CD4-positive, alpha-beta memory T cell (primary cell): ENCODE data around the gene ARFGEF2. TPM values are rescaled to one million over a fixed set of nuclear protein-coding genes. Genes with fewer than 3 reads are reported as not detected.
A peak's percentile ranks its signal among the peaks of the same experiment; 100 is the strongest.

Experiments used
- CTCF ChIA-PET: fragments of 350-600 bp; sonication (Branson Sonifier 250); formaldehyde crosslinking; loops from one replicate; lab custom pipeline; 2021; ENCODE audit warnings: inconsistent platforms; ENCODE audit not compliant: partially characterized antibody; lab: Charles Lee
- POLR2A ChIA-PET: fragments of 350-600 bp; sonication (Branson Sonifier 250); formaldehyde crosslinking; loops from one replicate; lab custom pipeline; 2021; ENCODE audit not compliant: partially characterized antibody; lab: Charles Lee
- DNase-seq, 5 donors: peaks; one replicate each; pipeline versions ENCODE4 v3.0.0 to v3.0.0-alpha.2; 2020 to 2022; ENCODE audit warnings: mixed read lengths in 1 of 5
- H3K27ac ChIP-seq: one replicate; pipeline ENCODE4 v1.7.0; 2013; ENCODE audit warnings: low read depth, low read length
- H3K27me3 ChIP-seq: 2 replicates; pipeline ENCODE4 v1.7.0; 2013; ENCODE audit warnings: mild to moderate bottlenecking, low read length, moderate library complexity; ENCODE audit not compliant: insufficient read depth
- H3K36me3 ChIP-seq: 2 replicates; pipeline ENCODE4 v1.7.0; 2013; ENCODE audit warnings: mild to moderate bottlenecking, low read length, moderate library complexity; ENCODE audit not compliant: insufficient read depth
- H3K4me1 ChIP-seq: 2 replicates; pipeline ENCODE4 v1.7.0; 2013; ENCODE audit warnings: mild to moderate bottlenecking, low read length, moderate library complexity; ENCODE audit not compliant: insufficient read depth
- H3K4me3 ChIP-seq, 2 donors: one replicate each; pipeline ENCODE4 v1.7.0; 2013; ENCODE audit warnings: low read length in 2 of 2, mild to moderate bottlenecking in 1 of 2
- H3K9me3 ChIP-seq, 2 donors: one replicate each; pipeline ENCODE4 v1.7.0; 2013; ENCODE audit warnings: low read length in 2 of 2, control low read depth in 1 of 2; ENCODE audit not compliant: control insufficient read depth in 1 of 2
- H3K27ac Mint-ChIP-seq, 7 donors: one replicate each; pipeline ENCODE4 v1.8.0; 2020 to 2021; ENCODE audit warnings: mixed read lengths in 7 of 7, mild to moderate bottlenecking in 6 of 7, inconsistent platforms in 3 of 7, moderate library complexity in 3 of 7
- H3K27me3 Mint-ChIP-seq, 2 donors: one replicate each; pipeline ENCODE4 v1.8.0; 2020 to 2021; ENCODE audit warnings: mixed read lengths in 2 of 2
- H3K36me3 Mint-ChIP-seq, 2 donors: one replicate each; pipeline ENCODE4 v1.8.0; 2020 to 2021; ENCODE audit warnings: mixed read lengths in 2 of 2, inconsistent platforms in 1 of 2, mild to moderate bottlenecking in 1 of 2
- H3K4me1 Mint-ChIP-seq, 4 donors: one replicate each; pipeline ENCODE4 v1.8.0; 2020 to 2021; ENCODE audit warnings: mixed read lengths in 4 of 4, mild to moderate bottlenecking in 1 of 4
- H3K4me3 Mint-ChIP-seq, 8 donors: one replicate each; pipeline ENCODE4 v1.8.0; 2020 to 2021; ENCODE audit warnings: mixed read lengths in 8 of 8, mild to moderate bottlenecking in 7 of 8, moderate library complexity in 6 of 8, inconsistent platforms in 3 of 8
- H3K9me3 Mint-ChIP-seq, 8 donors: one replicate each; pipeline ENCODE4 v1.8.0; 2020 to 2021; ENCODE audit warnings: mixed read lengths in 8 of 8, mild to moderate bottlenecking in 5 of 8, inconsistent platforms in 3 of 8, moderate library complexity in 1 of 8
- intact Hi-C: fragments of 100-400 bp; cut with micrococcal nuclease; formaldehyde crosslinking; loops from one replicate; pipeline ENCODE4 v1.15.1; 2023
- polyA plus RNA-seq, 2 donors: library from polyadenylated mRNA; unstranded; fragments of 300-500 nt; fragmentation: Illumina TruSeq; gene quantifications; one replicate each; pipeline ENCODE4 v1.2.3, GENCODE V29; 2021
- total RNA-seq, 2 experiments: library from RNA; stranded (reverse); gene quantifications; one replicate each; pipeline ENCODE4 v1.2.3, GENCODE V29; 2021

ARFGEF2 gene
- total and polyA plus RNA-seq, 4 experiments from 2014 or later = 4.7 to 28.1 (median 18.4) TPM

- no peaks in the 10 kb centered on the region for H3K9me3 ChIP-seq
- Mint-ChIP-seq H3K36me3 (peaks cover 16 to 35% of the 10 kb centered on the region in 2 donors), H3K9me3 (no peaks in the 10 kb centered on the region), H3K27ac (peak overlapping the region in 1 of 7 donors; percentile 62), H3K4me1 (peaks cover 10 to 20% (median 15%) of the 10 kb centered on the region in 4 donors), H3K4me3 (no peak overlapping the region), H3K27me3 (no peaks in the 10 kb centered on the region)
- H3K4me3 ChIP-seq = no peak overlapping the region
- intact Hi-C loops = no loop called here
- no peak overlapping the region for H3K27ac ChIP-seq
- H3K36me3 ChIP-seq = peaks cover 17% of the 10 kb centered on the region
- DNase-seq = no peak
- POLR2A ChIA-PET = no interaction called here
- CTCF ChIA-PET = no interaction called here
- H3K4me1 ChIP-seq = no peaks in the 10 kb centered on the region
- H3K27me3 ChIP-seq = no peaks in the 10 kb centered on the region
These were observed 18.7 kb downstream of the ARFGEF2 start for GRCh38 chr20:48940170-48940569.

DNA sequence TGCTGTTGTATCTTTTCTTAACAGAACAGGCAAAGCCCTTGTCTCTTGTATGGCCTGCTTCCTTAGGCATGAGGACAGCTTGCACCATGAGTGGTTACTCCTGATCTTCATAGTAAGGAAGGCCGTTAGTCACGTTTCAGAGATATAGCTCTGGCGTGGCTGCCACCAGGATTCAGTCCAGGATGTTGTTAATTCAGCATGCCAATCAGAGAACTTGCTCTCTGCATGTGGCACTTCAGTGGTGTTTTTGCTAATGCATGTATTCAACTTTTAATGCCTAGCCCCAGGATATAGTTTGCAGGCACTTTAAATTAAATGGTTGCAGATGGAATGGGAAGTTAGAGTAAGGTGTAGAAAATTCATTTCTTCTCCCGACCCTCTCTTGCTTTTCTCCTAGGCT is 20.0 kb downstream of the ARFGEF2 start:
- Histone ChIP-seq H3K9me3 (no peaks in the 10 kb centered on the region), H3K4me3 (no peak overlapping the region), H3K27me3 (no peaks in the 10 kb centered on the region), H3K36me3 (peaks cover 22% of the 10 kb centered on the region), H3K4me1 (no peaks in the 10 kb centered on the region), H3K27ac (no peak overlapping the region)
- Mint-ChIP-seq H3K4me3 (no peak overlapping the region), H3K9me3 (no peaks in the 10 kb centered on the region), H3K36me3 (peaks cover 16 to 43% of the 10 kb centered on the region in 2 donors), H3K4me1 (peaks cover 10 to 19% (median 14%) of the 10 kb centered on the region in 4 donors), H3K27ac (peak overlapping the region in 1 of 7 donors; percentile 59), H3K27me3 (no peaks in the 10 kb centered on the region)
- DNase-seq = no peak
- ChIA-PET POLR2A (no interaction called here), CTCF (no interaction called here)
- intact Hi-C loops = no loop called here

DNA sequence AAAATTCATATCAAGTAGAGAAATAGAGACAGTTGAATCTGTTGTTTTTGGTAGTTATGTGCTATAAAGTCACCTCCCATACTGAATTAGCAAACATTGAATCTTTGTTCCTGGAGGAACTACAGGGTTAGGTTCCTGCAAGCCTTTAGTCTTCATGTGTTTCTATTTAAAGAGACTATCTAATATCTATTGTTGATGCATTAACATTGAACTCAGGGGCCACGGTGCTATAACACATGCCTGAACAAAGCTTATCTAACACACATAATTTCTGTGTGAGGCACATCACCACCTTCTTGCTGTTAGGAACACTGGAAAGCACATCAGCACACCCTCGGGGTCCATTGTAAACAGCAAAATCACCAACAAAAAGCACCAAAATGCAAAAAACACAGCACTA is 21.2 kb downstream of the ARFGEF2 start:
- H3K36me3 Mint-ChIP-seq = peaks cover 16 to 45% of the 10 kb centered on the region in 2 donors
- Histone ChIP-seq H3K27me3 (no peaks in the 10 kb centered on the region), H3K4me1 (no peaks in the 10 kb centered on the region), H3K36me3 (peaks cover 22% of the 10 kb centered on the region), H3K9me3 (no peaks in the 10 kb centered on the region), H3K4me3 (no peak overlapping the region), H3K27ac (no peak overlapping the region)
- H3K27ac Mint-ChIP-seq = peak overlapping the region in 1 of 7 donors; percentile 25
- CTCF ChIA-PET = interaction anchor here (0.6 to 0.7 kb wide), 2 partner anchors 74 to 351 kb away, joined by 3 to 4 read pairs; no protein-coding TSS in a partner anchor
- intact Hi-C loops = no loop called here
- no peaks in the 10 kb centered on the region for H3K27me3 Mint-ChIP-seq
- H3K4me1 Mint-ChIP-seq = peaks cover 4 to 7% (median 6%) of the 10 kb centered on the region in 4 donors
- POLR2A ChIA-PET = no interaction called here
- H3K4me3 Mint-ChIP-seq = no peak overlapping the region
- H3K9me3 Mint-ChIP-seq = no peaks in the 10 kb centered on the region
- DNase-seq = no peak

DNA sequence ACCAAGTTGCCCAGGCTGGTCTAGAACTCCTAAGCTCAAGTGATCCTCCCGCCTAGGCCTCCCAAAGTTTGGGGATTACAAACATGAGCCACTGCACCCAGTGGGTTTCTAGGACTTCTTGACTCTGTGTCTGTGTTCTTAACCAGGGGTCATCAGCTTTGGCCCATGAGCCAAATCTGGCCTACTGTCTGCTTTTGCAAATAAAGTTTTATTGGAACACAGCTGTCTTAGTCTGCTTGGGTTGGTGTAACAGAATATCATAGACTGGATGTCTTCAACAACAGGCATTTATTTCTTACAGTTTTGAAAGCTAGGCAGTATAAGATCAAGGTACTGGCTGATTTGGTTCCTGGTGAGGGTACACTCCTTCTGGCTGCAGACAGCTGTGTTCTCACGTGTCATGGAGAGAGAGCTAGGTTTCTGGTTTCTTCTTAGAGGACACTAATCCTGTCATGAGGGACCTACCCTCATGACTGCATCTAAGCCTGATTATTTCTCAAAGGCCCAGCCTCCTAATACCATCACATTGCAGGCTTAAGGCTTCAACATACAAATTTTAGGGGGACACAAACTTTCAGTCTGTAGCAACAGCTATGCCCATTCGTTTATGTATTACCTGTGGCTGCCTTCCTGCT is 23.3 kb downstream of the ARFGEF2 start:
- Mint-ChIP-seq H3K4me3 (no peak overlapping the region), H3K27me3 (no peaks in the 10 kb centered on the region), H3K4me1 (peaks cover under 1 to 5% (median 2%) of the 10 kb centered on the region in 4 donors), H3K36me3 (peaks cover 16 to 61% of the 10 kb centered on the region in 2 donors), H3K9me3 (peaks cover 0 to 1% (median 0%) of the 10 kb centered on the region in 8 donors), H3K27ac (no peak overlapping the region)
- peaks cover 39% of the 10 kb centered on the region for H3K36me3 ChIP-seq
- intact Hi-C loops = no loop called here
- no peak overlapping the region for H3K27ac ChIP-seq
- H3K4me1 ChIP-seq = no peaks in the 10 kb centered on the region
- POLR2A ChIA-PET = no interaction called here
- CTCF ChIA-PET = interaction anchor here (0.6 kb wide), 1 partner anchor 1439 kb away, joined by 3 read pairs; no protein-coding TSS in a partner anchor
- no peak for DNase-seq
- no peak overlapping the region for H3K4me3 ChIP-seq
- no peaks in the 10 kb centered on the region for H3K27me3 ChIP-seq
- H3K9me3 ChIP-seq = no peaks in the 10 kb centered on the region

DNA sequence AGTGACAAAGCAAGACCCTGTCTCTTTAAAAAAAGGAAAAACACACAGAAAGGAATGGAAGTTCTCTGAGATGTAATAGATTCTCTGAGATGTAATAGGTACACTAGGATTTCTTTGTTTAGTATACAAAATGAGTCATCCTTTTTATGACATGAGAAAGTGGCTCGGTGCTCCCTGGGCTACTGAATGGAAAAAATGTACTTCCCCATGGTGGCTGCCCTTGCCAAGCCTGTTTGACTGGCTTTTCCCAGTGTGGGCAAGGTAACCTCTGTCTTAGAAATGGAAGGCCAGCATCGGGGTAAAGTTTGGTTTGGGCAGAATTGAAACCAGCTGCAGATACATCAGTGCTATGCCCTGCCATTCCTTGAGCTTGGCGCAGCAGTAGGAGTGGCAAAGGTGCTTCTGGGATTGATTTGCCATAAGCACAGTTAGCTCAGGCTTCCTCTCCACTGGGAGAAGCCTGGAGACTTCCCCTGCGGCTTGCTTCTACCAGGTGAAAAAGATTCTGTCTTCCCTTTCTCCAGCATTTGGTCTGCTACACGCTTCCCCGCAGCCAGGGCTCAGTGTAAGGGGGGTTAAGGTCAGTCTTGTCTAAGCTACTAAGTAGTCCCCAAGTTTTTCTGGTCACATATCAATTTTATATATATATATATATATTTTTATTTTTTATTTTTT is 24.5 kb downstream of the ARFGEF2 start:
- Mint-ChIP-seq H3K4me1 (peaks cover 0 to 3% (median 1%) of the 10 kb centered on the region in 4 donors), H3K27me3 (no peaks in the 10 kb centered on the region), H3K4me3 (no peak overlapping the region), H3K9me3 (peaks cover 0 to 1% (median 0%) of the 10 kb centered on the region in 8 donors), H3K27ac (peak overlapping the region in 1 of 7 donors; percentile 12), H3K36me3 (peaks cover 18 to 65% of the 10 kb centered on the region in 2 donors)
- Histone ChIP-seq H3K27me3 (no peaks in the 10 kb centered on the region), H3K27ac (no peak overlapping the region), H3K9me3 (no peaks in the 10 kb centered on the region), H3K4me1 (no peaks in the 10 kb centered on the region), H3K4me3 (no peak overlapping the region), H3K36me3 (peaks cover 40% of the 10 kb centered on the region)
- DNase-seq = no peak
- intact Hi-C loops = no loop called here
- ChIA-PET POLR2A (no interaction called here), CTCF (interaction anchor here (2.1 kb wide), 1 partner anchor 289 kb away, joined by 8 read pairs; no protein-coding TSS in a partner anchor)

GRCh38 chr20:48948612-48949011 is 27.1 kb downstream of the ARFGEF2 start:
- H3K4me3 ChIP-seq = no peak overlapping the region
- CTCF ChIA-PET = no interaction called here
- POLR2A ChIA-PET = no interaction called here

More at GRCh38 chr20:48948612-48949011, 27.1 kb downstream of the ARFGEF2 start:
- Mint-ChIP-seq H3K9me3 (peaks cover 0 to 1% (median 0%) of the 10 kb centered on the region in 8 donors), H3K4me3 (no peak overlapping the region), H3K27ac (no peak overlapping the region), H3K36me3 (peaks cover 25 to 68% of the 10 kb centered on the region in 2 donors), H3K27me3 (no peaks in the 10 kb centered on the region), H3K4me1 (no peaks in the 10 kb centered on the region)
- DNase-seq = no peak
- intact Hi-C loops = no loop called here
- Histone ChIP-seq H3K4me1 (no peaks in the 10 kb centered on the region), H3K27ac (no peak overlapping the region), H3K27me3 (no peaks in the 10 kb centered on the region), H3K9me3 (no peaks in the 10 kb centered on the region), H3K36me3 (peaks cover 51% of the 10 kb centered on the region)
